HG02642 (cell line): ENCODE measurements around the gene REEP1.
A peak's percentile ranks its signal among the peaks of the same experiment; 100 is the strongest.
"Not testable (repeated sequence)": the region's sequence is repeated elsewhere in the genome, so short reads cannot be mapped to it uniquely, and the experiment has no call there.

Experiments
- ATAC-seq: cut with Tn5 transposase; IDR thresholded peaks from one replicate; pipeline ENCODE4 v1.9.1; 2021; ENCODE audit warnings: mild to moderate bottlenecking; ENCODE audit not compliant: unreplicated experiment, poor library complexity

Gene REEP1

GRCh38 chr2:86228574-86228973 is 108.9 kb downstream of the REEP1 start:
- not testable (repeated sequence) for ATAC-seq

GRCh38 chr2:86227685-86228084 is 109.7 kb downstream of the REEP1 start:
- ATAC-seq = no peak

GRCh38 chr2:86226636-86227520 is 110.5 kb downstream of the REEP1 start:
- ATAC-seq = no peak

- ATAC-seq = no peak
Measured at GRCh38 chr2:86226070-86226469, 111.4 kb downstream of the REEP1 start.

GRCh38 chr2:86225581-86225980 is 111.8 kb downstream of the REEP1 start:
- peak; percentile 69 for ATAC-seq

- no peak for ATAC-seq
Measured at GRCh38 chr2:86224645-86225355, 112.6 kb downstream of the REEP1 start.

GRCh38 chr2:86223927-86224560 is 113.4 kb downstream of the REEP1 start:
- no peak for ATAC-seq

- ATAC-seq = no peak
Measured at GRCh38 chr2:86223140-86223926, 114.1 kb downstream of the REEP1 start.

GRCh38 chr2:86221066-86221684 is 116.3 kb downstream of the REEP1 start:
- ATAC-seq = peak; percentile 55

- ATAC-seq = no peak
Measured at GRCh38 chr2:86219896-86220295, 117.5 kb downstream of the REEP1 start.

- ATAC-seq = no peak
Measured at GRCh38 chr2:86218124-86218523, 119.3 kb downstream of the REEP1 start.

GRCh38 chr2:86216575-86217555 is 120.6 kb downstream of the REEP1 start:
- no peak for ATAC-seq

GRCh38 chr2:86214503-86214832 is 123.0 kb downstream of the REEP1 start:
- ATAC-seq = no peak

- no peak for ATAC-seq
Measured at GRCh38 chr2:86213699-86214502, 123.5 kb downstream of the REEP1 start.

GRCh38 chr2:86213056-86213455 is 124.4 kb downstream of the REEP1 start:
- no peak for ATAC-seq

- ATAC-seq = no peak
Measured at GRCh38 chr2:86211796-86212188, 125.6 kb downstream of the REEP1 start.

GRCh38 chr2:86211033-86211795 is 126.2 kb downstream of the REEP1 start:
- no peak for ATAC-seq
